Activated CD4-positive, alpha-beta T cell treated with anti-CD3 and anti-CD28 coated beads, Interleukin-10, Interleukin-2, amounts not matched to agents 100 ng/mL and 50 ng/mL, durations not matched to agents 16 hours and 8 hours (primary cell): ENCODE results near the gene ESR1.
"Not testable (repeated sequence)": the region's sequence is repeated elsewhere in the genome, so short reads cannot be mapped to it uniquely, and the experiment has no call there.

Source experiments
- DNase-seq: peaks from one replicate; pipeline ENCODE4 v3.0.0-alpha.2; 2020

The ESR1 gene

GRCh38 chr6:152059909-152060308, 252.4 kb downstream of the ESR1 start:
- no peak for DNase-seq

GRCh38 chr6:152062476-152062875, 255.0 kb downstream of the ESR1 start:
- DNase-seq, result no peak

- no peak for DNase-seq
These were observed 255.9 kb downstream of the ESR1 start for GRCh38 chr6:152063170-152063921.

DNA sequence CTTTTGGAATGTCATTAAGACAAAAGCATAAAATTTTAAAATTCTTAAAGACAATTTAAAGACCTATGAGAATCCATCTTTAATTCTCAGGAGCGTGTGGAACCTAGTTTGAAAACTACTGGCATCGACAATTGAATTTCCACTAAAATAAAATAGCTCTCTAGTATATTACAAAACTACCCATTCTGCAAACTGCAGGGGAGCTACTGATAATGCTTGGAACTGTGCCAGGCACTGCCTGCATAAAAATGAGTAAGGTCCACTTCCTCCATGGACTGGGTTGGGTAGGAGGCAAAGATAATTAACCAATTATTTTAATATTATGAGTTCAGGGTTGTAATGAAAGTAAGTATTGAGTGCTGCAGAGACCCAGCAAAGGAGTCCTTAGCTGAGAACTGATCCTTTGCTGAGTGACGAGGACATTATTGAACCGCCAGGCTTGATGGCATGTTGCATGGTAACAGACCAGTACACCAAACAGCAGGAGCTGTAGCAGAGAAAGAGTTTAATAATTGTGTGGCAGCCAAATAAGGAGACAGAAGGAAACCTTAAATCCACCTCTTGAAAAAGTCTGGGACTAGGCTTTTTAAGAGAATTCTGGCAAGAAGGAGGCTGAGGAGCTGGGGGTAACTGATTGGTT, 261.3 kb downstream of the ESR1 start:
- no peak for DNase-seq

GRCh38 chr6:152070556-152070955, 263.1 kb downstream of the ESR1 start:
- no peak for DNase-seq

GRCh38 chr6:152071318-152071717, 263.8 kb downstream of the ESR1 start:
- no peak for DNase-seq

DNA sequence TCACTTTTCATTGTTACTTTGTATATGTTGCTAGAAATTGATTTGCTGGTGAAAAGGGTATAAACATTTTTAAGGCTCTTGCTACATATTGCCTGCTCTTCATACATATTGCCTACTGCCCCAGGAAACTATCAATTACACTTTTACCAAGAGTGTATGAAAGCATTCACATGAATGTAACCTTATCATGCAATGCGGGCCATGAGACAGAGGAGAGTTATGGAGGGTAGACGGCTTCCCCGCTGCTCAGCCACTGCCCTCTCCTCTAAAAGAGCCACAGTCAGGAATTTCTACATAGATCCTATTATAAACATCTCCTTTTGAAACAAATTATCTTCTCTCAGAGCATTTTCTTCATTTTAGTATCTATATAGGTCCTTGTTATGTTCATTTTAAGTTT, 264.4 kb downstream of the ESR1 start:
- DNase-seq, result no peak

DNA sequence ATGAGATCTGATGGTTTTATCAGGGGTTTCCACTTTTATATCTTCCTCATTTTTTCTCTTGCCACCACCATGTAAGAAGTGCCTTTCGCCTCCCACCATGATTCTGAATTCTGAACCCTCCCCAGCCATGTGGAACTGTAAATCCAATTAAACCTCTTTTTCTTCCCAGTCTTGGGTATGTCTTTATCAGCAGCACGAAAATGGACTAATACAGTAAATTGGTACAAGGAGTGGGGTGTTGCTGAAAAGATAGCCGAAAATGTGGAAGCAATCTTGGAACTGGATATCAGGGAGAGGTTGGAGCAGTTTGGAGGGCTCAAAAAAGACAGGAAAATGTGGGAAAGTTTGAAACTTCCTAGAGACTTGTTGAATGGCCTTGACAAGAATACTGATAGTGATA, 268.8 kb downstream of the ESR1 start:
- not testable (repeated sequence) for DNase-seq

GRCh38 chr6:152078001-152078400, 270.5 kb downstream of the ESR1 start:
- DNase-seq, result no peak

DNA sequence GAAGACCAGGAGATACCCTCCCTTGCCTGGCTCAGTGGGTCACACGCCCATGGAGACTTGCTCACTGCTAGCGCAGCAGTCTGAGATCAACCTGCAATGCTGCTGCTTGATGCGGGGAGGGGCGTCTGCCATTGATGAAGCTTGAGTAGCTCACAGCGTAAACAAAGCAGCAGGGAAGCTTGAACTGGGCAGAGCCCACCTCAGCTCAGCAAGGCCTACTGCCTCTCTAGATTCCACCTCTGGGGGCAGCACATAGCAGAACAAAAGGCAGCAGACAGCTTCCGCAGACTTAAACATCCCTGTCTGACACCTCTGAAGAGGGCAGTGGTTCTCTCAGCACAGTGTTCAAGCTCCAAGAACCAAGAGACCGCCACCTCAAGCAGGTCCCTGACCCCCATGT, 271.3 kb downstream of the ESR1 start:
- no peak for DNase-seq

GRCh38 chr6:152085451-152085921, 278.0 kb downstream of the ESR1 start:
- DNase-seq, result no peak

- no peak for DNase-seq
These were observed 278.9 kb downstream of the ESR1 start for GRCh38 chr6:152086223-152086873.

- DNase-seq, result no peak
These were observed 279.6 kb downstream of the ESR1 start for GRCh38 chr6:152087096-152087495.

DNA sequence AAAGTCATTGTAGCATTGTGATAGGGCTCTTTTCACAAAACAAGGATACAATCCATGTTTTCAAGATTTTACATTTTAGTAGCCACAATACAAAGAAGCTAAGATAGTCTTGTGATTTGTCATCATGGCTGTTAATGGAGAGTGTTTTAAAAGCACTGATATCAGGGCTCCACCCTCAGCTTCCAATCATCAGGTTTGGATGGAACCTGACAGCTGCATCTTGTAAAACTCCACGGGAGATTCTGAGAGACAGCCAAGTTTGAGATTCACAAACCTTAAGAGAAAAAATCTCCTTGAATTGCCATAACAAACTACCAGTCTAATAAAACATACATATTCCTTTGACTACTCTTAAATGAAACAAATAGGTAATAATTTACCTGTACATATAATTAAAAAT, 280.2 kb downstream of the ESR1 start:
- no peak for DNase-seq

- DNase-seq, result no peak
These were observed 282.5 kb downstream of the ESR1 start for GRCh38 chr6:152089992-152090391.

GRCh38 chr6:152091201-152091600, 283.7 kb downstream of the ESR1 start:
- DNase-seq, result no peak

DNA sequence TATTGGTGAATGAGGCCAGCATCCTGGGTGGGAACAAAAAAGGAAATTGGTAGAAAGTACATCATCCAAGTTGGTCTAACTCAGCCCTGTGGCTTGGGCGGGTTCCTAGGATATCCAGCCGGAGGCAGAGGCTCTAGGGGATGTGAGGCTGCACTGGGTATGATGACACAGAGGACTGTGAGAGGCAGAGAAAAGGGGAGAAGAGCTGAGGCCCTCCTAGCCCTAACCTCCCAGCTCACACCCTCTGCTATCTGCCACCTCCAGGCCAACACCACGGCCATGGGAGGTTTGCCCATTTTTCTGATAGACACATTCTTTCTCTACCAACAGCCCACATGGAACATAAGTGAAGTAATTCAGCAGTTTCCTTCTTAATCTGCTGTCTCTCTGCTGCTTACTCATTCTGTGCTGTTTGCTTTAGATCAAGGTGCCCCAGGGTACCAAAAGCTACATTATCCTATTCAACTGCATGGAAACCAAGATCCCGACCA, 284.4 kb downstream of the ESR1 start:
- no peak for DNase-seq

DNA sequence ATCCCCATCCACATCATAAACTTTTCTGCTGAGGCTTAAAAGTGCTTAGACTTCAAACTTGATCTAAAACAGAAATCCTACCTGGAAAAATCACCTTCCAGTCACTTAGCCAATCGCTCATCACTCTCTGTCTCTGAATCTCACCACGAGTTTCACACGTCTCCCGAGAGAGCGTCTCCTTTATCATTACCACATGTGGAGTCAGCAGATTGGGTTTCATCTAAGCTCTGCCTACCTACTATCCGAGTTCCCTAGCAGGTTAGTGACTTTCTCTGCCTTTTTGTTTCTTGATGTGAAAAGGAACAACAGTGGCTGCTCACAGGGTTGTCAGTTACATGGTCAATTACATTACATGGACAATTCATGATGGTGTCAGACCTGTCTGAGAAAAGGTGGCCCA, 286.2 kb downstream of the ESR1 start:
- DNase-seq, result no peak

DNA sequence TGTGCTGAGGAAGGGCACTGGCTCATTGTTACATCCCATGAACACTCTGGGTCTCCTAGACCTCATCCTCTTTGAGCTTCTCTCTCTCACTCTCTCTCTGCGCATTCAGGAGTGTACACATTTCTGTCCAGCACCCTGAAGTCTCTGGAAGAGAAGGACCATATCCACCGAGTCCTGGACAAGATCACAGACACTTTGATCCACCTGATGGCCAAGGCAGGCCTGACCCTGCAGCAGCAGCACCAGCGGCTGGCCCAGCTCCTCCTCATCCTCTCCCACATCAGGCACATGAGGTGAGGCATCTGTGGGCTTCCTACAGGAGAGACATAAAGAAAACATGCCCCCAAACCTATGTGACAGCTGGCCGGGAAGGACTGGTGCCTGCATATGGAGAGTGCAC, 286.8 kb downstream of the ESR1 start:
- no peak for DNase-seq

- DNase-seq, result peak; percentile 56
These were observed 287.6 kb downstream of the ESR1 start for GRCh38 chr6:152094992-152095592.

- DNase-seq, result no peak
These were observed 289.5 kb downstream of the ESR1 start for GRCh38 chr6:152096863-152097496.

GRCh38 chr6:152098683-152099082, 291.2 kb downstream of the ESR1 start:
- DNase-seq, result no peak
